ENCODE data around the gene SND1.
"Not testable (repeated sequence)": the region's sequence is repeated elsewhere in the genome, so short reads cannot be mapped to it uniquely, and the experiment has no call there.

- not testable (repeated sequence) for TF ChIP-seq ARNTL (CRISPR knock-in tag; IDR thresholded peaks at IDR 0.05; ENCODE audit: borderline replicate concordance, low read depth); TSHZ2 (CRISPR knock-in tag; IDR thresholded peaks at IDR 0.05); ZC3H10 (CRISPR knock-in tag; IDR thresholded peaks at IDR 0.05); PATZ1 (CRISPR knock-in tag; IDR thresholded peaks at IDR 0.05; ENCODE audit: borderline replicate concordance); PPARA (CRISPR knock-in tag; IDR thresholded peaks at IDR 0.05; ENCODE audit: borderline replicate concordance); TCF4 (CRISPR knock-in tag; IDR thresholded peaks at IDR 0.05; ENCODE audit: borderline replicate concordance); CSRNP3 (CRISPR knock-in tag; IDR thresholded peaks at IDR 0.05); ZFP30 (CRISPR knock-in tag; IDR thresholded peaks at IDR 0.05); TOX (CRISPR knock-in tag; IDR thresholded peaks at IDR 0.05; ENCODE audit: borderline replicate concordance); BACH2 (CRISPR knock-in tag; IDR thresholded peaks at IDR 0.05; ENCODE audit: borderline replicate concordance); OSR1 (CRISPR knock-in tag; IDR thresholded peaks at IDR 0.05)
These were observed 250.8 kb downstream of the SND1 start for GRCh38 chr7:127902753-127903152.
